K562 (cell line): ENCODE measurements around the gene NQO2. TPM values are rescaled to one million over a fixed set of nuclear protein-coding genes. Genes with fewer than 3 reads are reported as not detected.

Experiments used
- ARID2 ChIP-seq: fragments of 450-650 bp; IDR thresholded peaks from 2 replicates; pipeline ENCODE4 v1.6.1; 2017; ENCODE audit warnings: antibody characterized with exemption, mild to moderate bottlenecking
- CTBP1 ChIP-seq: fragments of 450-650 bp; IDR thresholded peaks from 2 replicates; pipeline ENCODE4 v1.6.1; 2016; ENCODE audit warnings: borderline replicate concordance
- FOXA3 ChIP-seq, 2 experiments: fragments of 450-650 bp in 1 of 2; sonication (generic) in 1 of 2; formaldehyde crosslinking; IDR thresholded peaks in 1 of 2; conservative IDR thresholded peaks in 1 of 2; 2 replicates each; pipeline versions ENCODE4 v1.4.0 to v1.8.0; 2020 to 2022; ENCODE audit warnings: mild to moderate bottlenecking in 2 of 2, missing genetic modification reagents in 1 of 2
- HLTF ChIP-seq: fragments of 450-650 bp; IDR thresholded peaks from 2 replicates; pipeline ENCODE4 v1.6.1; 2016
- KDM1A ChIP-seq, 2 experiments: fragments of 450-650 bp; IDR thresholded peaks; 2 replicates each; pipeline ENCODE4 v1.6.1; 2016; ENCODE audit warnings: mild to moderate bottlenecking in 2 of 2
- NCOA6 ChIP-seq: fragments of 450-650 bp; IDR thresholded peaks from 2 replicates; pipeline ENCODE4 v1.6.1; 2017; ENCODE audit warnings: mild to moderate bottlenecking
- NR3C1 ChIP-seq: sonication (generic); formaldehyde crosslinking; IDR thresholded peaks from 2 replicates; pipeline ENCODE4 v1.8.1; 2022; ENCODE audit warnings: missing genetic modification reagents
- SIN3A ChIP-seq, 2 experiments: fragments of 150-350 bp in 1 of 2; IDR thresholded peaks; 2 replicates each; pipeline ENCODE4 v1.6.1; 2011 to 2016; ENCODE audit warnings: borderline replicate concordance in 2 of 2, low read depth in 2 of 2, low read length in 2 of 2, mild to moderate bottlenecking in 2 of 2, moderate library complexity in 2 of 2; ENCODE audit not compliant: control insufficient read depth in 1 of 2
- SP1 ChIP-seq: sonication (generic); formaldehyde crosslinking; IDR thresholded peaks from 2 replicates; pipeline ENCODE4 v1.8.1; 2022; ENCODE audit warnings: mild to moderate bottlenecking, missing genetic modification reagents
- STAG1 ChIP-seq: sonication (generic); formaldehyde crosslinking; IDR thresholded peaks from 2 replicates; pipeline ENCODE4 v1.5.0; 2020; ENCODE audit warnings: missing genetic modification reagents, borderline replicate concordance
- TBP ChIP-seq: optimal IDR thresholded peaks from 2 replicates; pipeline ENCODE3; 2011; ENCODE audit warnings: low read depth, low read length, improper control_type of control experiment
- ZBTB49 ChIP-seq: sonication (generic); formaldehyde crosslinking; IDR thresholded peaks from 2 replicates; pipeline ENCODE4 v1.8.0; 2022; ENCODE audit warnings: missing genetic modification reagents, mild to moderate bottlenecking, borderline replicate concordance
- ZNF146 ChIP-seq: IDR thresholded peaks from one replicate; pipeline ENCODE4 v1.6.1; 2018; ENCODE audit warnings: missing compliant biosample characterization; ENCODE audit not compliant: unreplicated experiment
- ZNF398 ChIP-seq: fragments of 250-450 bp; sonication (Bioruptor Pico); IDR thresholded peaks from 2 replicates; pipeline ENCODE4 v1.8.0; 2021; ENCODE audit warnings: moderate library complexity, mild to moderate bottlenecking, inconsistent platforms
- ZNF431 ChIP-seq: sonication (generic); formaldehyde crosslinking; IDR thresholded peaks from 2 replicates; pipeline ENCODE4 v1.8.0; 2022; ENCODE audit warnings: mild to moderate bottlenecking, missing genetic modification reagents
- ZNF511 ChIP-seq: sonication (generic); formaldehyde crosslinking; IDR thresholded peaks from 2 replicates; pipeline ENCODE4 v1.8.0; 2022; ENCODE audit warnings: mild to moderate bottlenecking, missing genetic modification reagents
- ZNF561 ChIP-seq: fragments of 450-650 bp; formaldehyde crosslinking; conservative IDR thresholded peaks from 2 replicates; pipeline ENCODE4 v1.4.0; 2020; ENCODE audit warnings: mild to moderate bottlenecking, moderate library complexity
- ZNF740 ChIP-seq, 3 experiments: fragments of 200-800 bp in 1 of 3; sonication (Bioruptor generic) in 1 of 3; sonication (generic) in 1 of 3; formaldehyde crosslinking in 1 of 3; IDR thresholded peaks; 2 replicates each; pipeline versions ENCODE4 v1.6.1 to v1.8.0; 2016 to 2022; ENCODE audit warnings: mild to moderate bottlenecking in 2 of 3, missing compliant biosample characterization in 2 of 3, missing genetic modification characterization in 2 of 3, missing genetic modification reagents in 1 of 3
- polyA plus RNA-seq, 8 experiments: library from polyadenylated mRNA; depleted of rRNA in 4 of 8; stranded (reverse) in 5 of 8; unstranded in 3 of 8; fragments of >200 nt; fragmentation: Nextera tagmentation in 2 of 8; fragmentation: Illumina TruSeq in 1 of 8; extraction: Ambion mirVana in 2 of 8; extraction: Trizol in 1 of 8; gene quantifications; 2 replicates each; pipeline versions ENCODE4 v1.2.1 to v1.2.3, GENCODE V29; 2011 to 2014; ENCODE audit warnings: inconsistent platforms in 1 of 8, missing spikeins in 1 of 8
- total RNA-seq, 7 experiments: library from RNA; depleted of rRNA in 6 of 7; stranded (reverse); fragments of >200 nt in 6 of 7; fragmentation: Illumina TruSeq in 2 of 7; extraction: Trizol in 2 of 7; gene quantifications; 2 replicates each; pipeline versions ENCODE4 v1.2.1 to v1.2.3, GENCODE V29; 2011 to 2021; ENCODE audit warnings: low replicate concordance in 1 of 7

Gene NQO2
- total and polyA plus RNA-seq, 9 of the 15 experiments (the other 6 are each of a cell fraction or from before 2014, with no cell fraction given), result 54.6 to 214 (median 116) TPM

GRCh38 chr6:3063733-3064700 is 64.3 kb downstream of the NQO2 start (continued):
- TF ChIP-seq KDM1A (IDR thresholded peaks at IDR 0.05), result no peak
- TF ChIP-seq ZNF740 (CRISPR knock-in tag; IDR thresholded peaks at IDR 0.05), result no peak
- 0 out of 4 replicates have a peak, but pooled peaks of 1 of the 2 experiments have one; percentile 38 for TF ChIP-seq ZNF740 (tag; IDR thresholded peaks at IDR 0.05)
- peak; percentile 76 for TF ChIP-seq ZNF431 (CRISPR knock-in tag)
- TF ChIP-seq HLTF, result peak; percentile 57; the same call in 1 of the 2 replicates
- TF ChIP-seq SP1 (CRISPR knock-in tag), result peak; percentile 85
- TF ChIP-seq SIN3A (IDR thresholded peaks at IDR 0.05; ENCODE audit: borderline replicate concordance in 2 of 2, control insufficient read depth in 1 of 2, low read depth in 2 of 2, low read length in 2 of 2), result 0 out of 4 replicates have a peak, but pooled peaks have one; percentile 4 to 60
- peak; percentile 91 for TF ChIP-seq TBP
- TF ChIP-seq NR3C1 (CRISPR knock-in tag), result peak; percentile 77; the same call in 1 of the 2 replicates
- TF ChIP-seq ZBTB49 (CRISPR knock-in tag), result no peak
- TF ChIP-seq ZNF146 (CRISPR knock-in tag), result no peak
- no peak; the same call in 1 of the 2 replicates for TF ChIP-seq ARID2
- TF ChIP-seq ZNF511 (CRISPR knock-in tag), result peak; percentile 79; the same call in 1 of the 2 replicates
- peak; percentile 96 for TF ChIP-seq CTBP1
- no peak for TF ChIP-seq ZNF561
- no peak; the same call in 1 of the 2 replicates for TF ChIP-seq STAG1 (CRISPR knock-in tag)
- TF ChIP-seq FOXA3 (CRISPR knock-in tag; conservative IDR thresholded peaks at IDR 0.05 in 1 of 2, IDR thresholded peaks at IDR 0.05 in 1 of 2), result peak in 1 of 2 experiments; percentile 38; a peak in 2 of 4 replicates
- TF ChIP-seq ZNF398 (CRISPR knock-in tag), result no peak
- no peak for TF ChIP-seq NCOA6
